Smooth muscle cell of the pulmonary artery (primary cell): ENCODE data around the gene NCCRP1. TPM values are rescaled to one million over a fixed set of nuclear protein-coding genes. Genes with fewer than 3 reads are reported as not detected.

Experiments
- total RNA-seq: library from RNA; depleted of rRNA; stranded (reverse); fragments of >200 nt; gene quantifications from 2 replicates; pipeline ENCODE4 v1.2.3, GENCODE V29; 2014

Gene NCCRP1, protein sequence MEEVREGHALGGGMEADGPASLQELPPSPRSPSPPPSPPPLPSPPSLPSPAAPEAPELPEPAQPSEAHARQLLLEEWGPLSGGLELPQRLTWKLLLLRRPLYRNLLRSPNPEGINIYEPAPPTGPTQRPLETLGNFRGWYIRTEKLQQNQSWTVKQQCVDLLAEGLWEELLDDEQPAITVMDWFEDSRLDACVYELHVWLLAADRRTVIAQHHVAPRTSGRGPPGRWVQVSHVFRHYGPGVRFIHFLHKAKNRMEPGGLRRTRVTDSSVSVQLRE
- total RNA-seq, result not detected in 2 replicates

DNA sequence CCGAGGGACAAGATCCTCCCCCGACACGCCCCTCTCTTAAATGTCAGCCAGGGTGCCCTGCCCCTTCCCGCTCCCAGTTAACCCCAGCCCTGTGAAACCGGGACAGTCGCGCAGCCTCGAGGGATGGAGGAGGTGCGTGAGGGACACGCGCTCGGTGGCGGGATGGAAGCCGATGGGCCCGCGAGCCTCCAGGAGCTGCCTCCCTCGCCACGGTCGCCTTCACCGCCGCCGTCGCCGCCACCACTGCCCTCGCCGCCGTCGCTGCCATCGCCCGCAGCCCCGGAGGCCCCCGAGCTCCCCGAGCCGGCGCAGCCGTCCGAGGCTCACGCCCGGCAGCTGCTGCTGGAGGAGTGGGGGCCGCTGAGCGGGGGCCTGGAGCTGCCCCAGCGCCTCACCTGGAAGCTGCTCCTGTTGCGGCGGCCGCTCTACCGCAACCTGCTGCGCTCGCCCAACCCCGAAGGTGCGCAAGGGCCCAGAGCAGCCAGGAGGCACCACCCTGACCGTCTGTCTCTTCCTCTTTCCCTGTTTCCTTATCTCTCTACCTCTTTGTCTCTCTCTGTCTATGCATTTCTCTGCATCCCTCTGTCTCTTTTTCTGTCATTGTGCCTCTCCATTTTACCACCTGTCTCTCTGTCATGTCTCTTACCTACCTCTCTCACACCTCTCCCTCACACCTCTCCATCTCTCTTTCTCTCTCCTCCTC lies at the start of gene NCCRP1:
Gene NCCRP1 (plus strand): TSS at position 105 of the 703 bp plus-strand sequence. CDS start 19 bp downstream, at position 124.

DNA sequence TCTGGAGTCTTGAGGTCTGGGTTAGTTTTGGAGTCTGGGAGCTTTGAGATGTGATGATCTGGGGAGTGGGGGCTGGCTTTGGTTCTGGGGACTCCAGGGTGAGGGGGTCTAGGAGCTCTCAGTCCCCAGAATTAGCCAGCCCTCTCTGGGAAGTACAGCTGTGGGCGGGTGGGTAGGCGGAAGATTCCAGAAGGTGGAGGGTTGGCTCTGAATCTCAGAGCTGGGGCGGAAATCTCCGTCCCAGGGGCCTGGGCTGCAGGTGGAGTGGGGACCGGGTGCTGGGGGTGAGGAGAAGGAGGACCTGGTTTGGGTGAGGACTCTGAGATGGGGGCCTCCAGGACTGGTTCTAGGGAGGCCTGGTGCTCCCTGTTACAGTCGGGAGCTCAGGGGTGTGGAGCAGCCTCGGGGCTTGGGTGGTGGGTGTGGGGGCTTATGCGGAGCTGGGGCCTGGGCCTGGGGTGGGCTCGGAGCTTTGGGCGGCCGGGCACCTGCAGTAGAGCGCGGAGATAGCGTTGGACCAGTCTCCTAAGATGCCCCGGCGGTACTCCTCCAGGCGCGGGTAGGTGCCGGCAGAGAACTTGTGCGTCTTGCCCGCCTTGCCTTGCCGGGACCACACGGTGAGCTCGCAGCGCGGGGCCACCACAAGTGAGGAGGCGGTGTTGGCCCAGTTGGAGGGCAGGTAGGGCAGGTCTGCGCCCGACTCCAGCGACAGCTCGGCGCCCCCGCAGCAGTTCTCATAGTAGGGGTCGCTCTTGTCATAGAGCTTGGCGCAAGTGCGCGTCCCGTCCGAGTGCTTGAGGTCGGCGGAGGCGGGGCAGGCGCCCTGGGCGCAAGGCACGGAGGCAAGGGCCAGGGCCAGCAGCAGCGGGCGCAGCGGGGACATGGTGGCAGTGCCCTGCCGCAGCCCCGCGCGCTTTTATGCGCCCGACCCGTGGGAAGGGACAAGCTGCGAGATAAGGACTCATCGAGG lies 6.9 kb downstream of the NCCRP1 start, which contains the start of gene SYCN:
Gene SYCN (minus strand): TSS at position 892 of the 970 bp plus-strand sequence. CDS start 9 bp downstream, at position 883.

DNA sequence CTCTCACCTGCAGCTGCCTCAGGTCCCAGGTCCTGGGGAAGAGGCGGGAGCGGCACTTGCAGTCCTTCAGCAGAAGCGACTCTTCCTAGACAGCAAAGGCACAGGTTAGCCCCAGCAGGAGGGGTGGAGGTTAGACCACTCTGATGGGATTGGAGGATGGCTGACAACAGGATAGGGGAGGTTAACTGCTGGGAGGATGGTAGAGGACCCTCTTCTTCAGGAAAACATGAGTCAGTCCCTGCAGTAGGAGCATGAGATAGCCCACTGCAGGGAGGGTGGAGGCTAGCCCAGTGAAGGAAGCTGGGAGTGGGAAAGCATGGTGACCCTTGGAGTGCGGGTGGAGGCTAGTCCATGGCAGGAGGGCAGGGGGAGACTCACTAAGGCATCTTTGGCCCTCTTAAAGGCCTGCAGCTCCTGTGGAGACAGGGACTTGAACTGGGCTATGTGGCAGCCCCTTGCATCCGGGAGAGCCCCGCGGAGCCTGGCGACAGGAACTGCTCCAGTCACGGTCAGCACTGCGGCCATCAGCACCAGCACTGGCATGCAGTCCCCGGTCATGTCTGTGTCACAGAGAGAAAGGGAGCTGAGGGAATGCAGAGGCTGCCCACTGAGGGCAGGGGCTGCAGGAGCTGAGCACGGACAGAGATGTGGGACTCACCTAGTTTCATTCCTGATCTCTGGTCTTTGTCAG lies 47.8 kb downstream of the NCCRP1 start, which contains the start of gene IFNL3:
Gene IFNL3 (minus strand): TSS at position 597 of the 691 bp plus-strand sequence. CDS start 39 bp downstream, at position 558.

DNA sequence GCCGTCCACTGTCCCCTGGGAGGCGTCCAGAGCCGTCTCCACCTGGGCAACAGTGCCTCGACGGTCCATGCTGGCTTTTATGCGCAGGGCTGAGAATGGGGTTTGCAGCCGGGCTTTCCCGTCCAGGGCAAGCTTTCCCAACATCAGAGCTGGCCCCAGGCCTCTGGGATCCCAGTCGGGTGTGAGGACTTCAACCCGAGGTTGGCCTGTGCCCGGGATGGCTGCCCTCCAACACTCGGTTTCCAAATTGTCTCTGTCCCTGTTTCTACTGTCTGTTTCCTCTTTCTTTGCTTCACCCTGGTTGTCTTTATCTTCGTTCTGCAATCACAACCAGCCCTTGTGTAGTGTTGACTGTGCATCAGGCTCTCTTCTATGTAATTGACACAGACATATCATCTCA lies 52.0 kb downstream of the NCCRP1 start, which contains the start of gene IFNL4:
Gene IFNL4 (minus strand): TSS at position 51 of the 400 bp plus-strand sequence.

Other genes with a start within 250 kb of the NCCRP1 start
- 27.2 and 43.7 TPM in 2 replicates for gene FBXO17, start 221.2 kb upstream of the NCCRP1 start, total RNA-seq
- gene FBXO27, start 164.4 kb upstream of the NCCRP1 start, total RNA-seq, result 2.9 and 5.4 TPM in 2 replicates
- 0.13 and 11.4 TPM in 2 replicates for gene ACP7, start 112.6 kb upstream of the NCCRP1 start, total RNA-seq
- gene PAK4, start 71.2 kb upstream of the NCCRP1 start, total RNA-seq, result 7.7 and 13.7 TPM in 2 replicates
- gene SYCN, start 7.3 kb downstream of the NCCRP1 start, total RNA-seq, result not detected in 2 replicates
- not detected in 2 replicates for gene IFNL3, start 48.0 kb downstream of the NCCRP1 start, total RNA-seq
- gene IFNL4, start 51.9 kb downstream of the NCCRP1 start, total RNA-seq, result not detected in 2 replicates
- not detected in 2 replicates for gene IFNL2, start 71.4 kb downstream of the NCCRP1 start, total RNA-seq
- not detected in 2 replicates for gene IFNL1, start 99.4 kb downstream of the NCCRP1 start, total RNA-seq
- gene LRFN1, start 123.9 kb downstream of the NCCRP1 start, total RNA-seq, result 0.26 and 0.50 TPM in 2 replicates
- gene GMFG, start 139.1 kb downstream of the NCCRP1 start, total RNA-seq, result 0.39 TPM in 1 of 2 replicates, not detected in the other
- gene SAMD4B, start 145.5 kb downstream of the NCCRP1 start, total RNA-seq, result 91.9 and 106 TPM in 2 replicates
- gene PAF1, start 194.1 kb downstream of the NCCRP1 start, total RNA-seq, result 23.2 and 26.5 TPM in 2 replicates
- gene MED29, start 194.4 kb downstream of the NCCRP1 start, total RNA-seq, result 18.0 and 24.8 TPM in 2 replicates
- gene ZFP36, start 209.9 kb downstream of the NCCRP1 start, total RNA-seq, result 3.0 and 3.3 TPM in 2 replicates
- 28.3 and 35.1 TPM in 2 replicates for gene PLEKHG2, start 215.7 kb downstream of the NCCRP1 start, total RNA-seq
- 78.3 and 93.2 TPM in 2 replicates for gene RPS16, start 239.0 kb downstream of the NCCRP1 start, total RNA-seq
- 63.9 and 66.3 TPM in 2 replicates for gene SUPT5H, start 248.6 kb downstream of the NCCRP1 start, total RNA-seq